GM18867 (cell line): Measurements from ENCODE around the gene HOXC5.
A peak's percentile ranks its signal among the peaks of the same experiment; 100 is the strongest.

ENCODE experiments used
- ATAC-seq: cut with Tn5 transposase; IDR thresholded peaks from one replicate; pipeline ENCODE4 v1.9.1; 2021; ENCODE audit warnings: mild to moderate bottlenecking, moderate library complexity; ENCODE audit not compliant: unreplicated experiment

HOXC5 gene

GRCh38 chr12:53995378-53996239 is 37.2 kb upstream of the HOXC5 start:
- ATAC-seq = no peak

GRCh38 chr12:53996240-53997203 is 36.3 kb upstream of the HOXC5 start:
- ATAC-seq = no peak

DNA sequence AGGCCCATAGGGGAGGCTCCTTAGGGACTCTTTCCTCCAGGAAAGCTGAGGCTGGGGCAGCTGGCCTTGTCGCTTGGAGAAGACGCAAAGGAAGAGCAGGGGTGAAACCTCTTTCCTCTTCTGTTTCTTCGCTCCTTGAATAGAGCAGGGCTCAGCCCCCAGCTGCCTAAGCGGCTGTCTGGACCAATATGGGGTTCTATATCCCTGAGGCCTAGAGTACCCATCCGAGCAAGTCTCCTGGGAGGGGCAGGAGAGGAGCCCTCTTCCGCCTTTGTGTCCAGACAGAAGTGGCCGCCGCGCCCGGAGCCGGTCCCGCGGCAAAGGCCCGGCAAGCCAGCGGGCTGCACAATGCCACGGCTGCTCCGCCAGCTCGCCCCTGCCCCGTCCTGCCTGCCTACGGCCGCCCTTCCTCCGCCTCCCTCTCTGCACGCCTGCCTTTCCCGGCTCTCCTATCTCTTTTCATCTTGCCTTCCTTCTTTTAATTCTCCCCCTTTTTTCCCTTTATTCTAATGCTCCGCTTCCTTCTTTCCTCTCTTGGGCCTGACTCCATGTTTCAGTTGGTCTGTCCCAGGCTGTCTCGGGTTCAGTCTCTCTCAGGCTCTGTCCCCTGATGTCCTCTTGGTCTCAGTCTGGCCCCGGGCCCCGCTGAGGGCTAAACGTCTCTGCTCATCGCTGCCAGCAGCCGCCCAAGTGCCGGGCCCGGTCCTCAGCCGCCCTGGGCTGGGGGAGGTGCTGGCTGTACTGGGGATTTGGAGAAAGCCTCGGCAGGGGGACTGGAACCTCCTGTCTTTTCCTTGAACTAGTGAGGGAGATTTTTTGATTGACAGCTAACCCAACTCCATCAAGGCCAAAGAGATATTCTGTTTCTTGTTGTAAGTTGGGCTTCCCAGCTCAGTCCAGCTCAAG is 35.4 kb upstream of the HOXC5 start:
- no peak for ATAC-seq

- no peak for ATAC-seq
Measured at GRCh38 chr12:53998110-53998899, 34.5 kb upstream of the HOXC5 start.

GRCh38 chr12:53998900-53999236 is 34.0 kb upstream of the HOXC5 start:
- ATAC-seq = no peak

DNA sequence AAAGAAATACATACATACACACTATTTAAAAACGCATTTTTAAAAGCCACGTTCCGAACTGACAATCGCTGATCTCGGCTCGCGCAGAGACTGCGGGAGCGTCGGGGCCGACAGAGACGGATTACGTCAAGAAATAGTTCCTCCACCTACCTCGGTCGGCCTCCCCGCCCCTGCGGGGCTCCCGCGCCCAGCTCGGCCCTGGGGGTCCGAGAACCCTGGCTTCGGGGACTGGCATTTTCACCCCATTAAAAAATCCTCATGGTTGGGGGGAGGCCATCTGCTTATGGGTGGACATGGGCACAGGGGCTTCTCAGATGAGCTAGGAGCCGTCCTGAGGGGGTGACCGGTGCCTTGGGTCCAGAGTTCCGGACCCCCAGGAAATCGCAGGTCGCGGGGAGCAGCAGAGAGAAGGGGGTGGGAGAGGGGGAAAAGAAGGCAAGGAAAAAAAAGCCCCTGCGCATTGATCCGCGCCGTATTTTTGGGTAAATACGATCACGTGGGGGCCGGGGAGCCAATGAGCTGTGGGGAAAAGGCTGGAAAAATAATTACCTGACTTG is 33.2 kb upstream of the HOXC5 start:
- no peak for ATAC-seq

- ATAC-seq = no peak
Measured at GRCh38 chr12:54000116-54001114, 32.4 kb upstream of the HOXC5 start, which contains the start of gene HOXC9. Gene HOXC9 (plus strand): TSS chr12:54000161. CDS start chr12:54000189, 28 bp downstream.

DNA sequence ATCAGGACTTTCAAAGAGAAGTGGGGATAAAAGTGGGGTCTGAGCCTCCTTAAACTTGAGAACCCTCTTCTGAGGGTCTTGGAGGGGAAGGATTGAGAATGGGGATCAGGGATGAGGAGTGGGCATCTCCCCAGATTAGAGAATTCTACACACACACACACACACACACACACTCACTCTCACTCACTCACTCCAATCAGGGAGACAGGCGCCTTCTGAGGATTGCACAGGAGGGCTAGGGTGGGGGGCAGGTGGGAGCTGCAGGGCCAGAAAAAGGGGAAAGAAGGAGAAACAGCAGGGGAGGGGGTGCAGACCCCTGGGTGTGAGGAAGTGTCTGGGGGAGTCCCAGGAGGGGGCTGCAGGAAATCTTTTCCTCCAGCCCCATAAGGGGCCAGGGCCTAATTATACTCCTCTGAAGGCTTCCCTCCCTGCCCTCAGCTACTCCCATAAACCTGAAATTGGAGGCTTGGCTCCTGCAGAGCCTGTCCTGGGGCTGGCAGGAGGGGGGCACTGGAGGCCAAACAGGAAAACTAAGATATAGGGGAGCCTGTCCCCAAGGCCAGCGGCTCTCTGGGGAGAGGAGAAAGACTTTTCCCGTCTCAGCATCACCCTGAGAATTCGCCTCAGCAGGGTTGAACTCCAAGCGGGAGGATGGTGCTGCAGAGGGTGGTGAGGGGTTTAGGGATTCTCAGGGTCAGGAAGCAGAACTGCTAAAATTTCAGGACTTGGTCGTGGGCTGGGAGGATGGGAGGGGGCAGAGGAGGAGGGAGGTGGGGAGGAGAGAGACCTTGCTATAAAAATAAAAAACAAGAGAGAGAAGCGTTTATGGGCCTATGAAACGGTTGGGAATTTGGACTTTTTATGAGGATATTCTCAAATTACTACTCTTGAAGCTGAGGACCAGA is 31.3 kb upstream of the HOXC5 start:
- ATAC-seq = no peak

GRCh38 chr12:54002278-54002914 is 30.5 kb upstream of the HOXC5 start:
- no peak for ATAC-seq

DNA sequence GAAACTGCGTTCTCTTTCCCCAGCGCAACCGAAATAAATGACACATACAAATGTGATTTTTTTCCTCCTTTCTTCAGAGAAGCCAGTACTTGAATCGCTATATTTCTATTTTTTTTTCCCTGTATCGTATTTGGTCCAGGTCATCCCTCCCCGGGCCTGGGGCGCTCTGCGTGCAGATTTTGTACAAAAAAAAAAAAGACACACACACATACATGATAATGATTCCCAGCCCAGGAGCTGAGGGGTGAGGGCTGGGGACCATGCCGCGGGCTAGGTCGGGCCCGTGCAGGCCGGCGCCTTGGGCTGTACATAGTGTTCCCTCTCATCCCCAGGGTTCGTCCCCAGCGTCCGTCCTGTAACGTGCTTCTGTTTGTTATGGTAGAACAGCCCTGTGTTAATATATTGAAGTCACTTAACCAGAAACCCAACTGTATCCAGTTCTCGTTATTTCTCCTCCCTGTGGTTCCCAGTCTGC is 29.9 kb upstream of the HOXC5 start:
- no peak for ATAC-seq

DNA sequence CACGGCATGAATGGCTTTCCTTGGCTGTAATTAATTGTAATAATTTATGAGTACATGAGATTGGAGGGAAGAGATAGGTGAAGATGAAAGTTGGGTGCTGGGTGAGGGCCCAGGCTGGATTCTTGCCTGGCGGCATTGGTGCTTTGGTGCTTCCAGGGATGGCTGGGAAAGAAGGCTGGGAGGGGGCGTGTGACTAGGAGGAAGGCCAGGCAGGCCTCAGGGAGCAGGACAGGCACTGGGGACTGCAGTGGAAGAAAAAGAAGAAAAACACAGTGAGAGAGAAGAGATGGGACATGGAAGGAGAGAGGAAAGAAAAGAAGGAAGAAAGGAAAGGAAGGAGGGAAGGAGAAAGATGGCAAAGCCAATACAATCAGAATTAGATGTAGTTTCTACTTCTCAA is 29.2 kb upstream of the HOXC5 start:
- no peak for ATAC-seq

DNA sequence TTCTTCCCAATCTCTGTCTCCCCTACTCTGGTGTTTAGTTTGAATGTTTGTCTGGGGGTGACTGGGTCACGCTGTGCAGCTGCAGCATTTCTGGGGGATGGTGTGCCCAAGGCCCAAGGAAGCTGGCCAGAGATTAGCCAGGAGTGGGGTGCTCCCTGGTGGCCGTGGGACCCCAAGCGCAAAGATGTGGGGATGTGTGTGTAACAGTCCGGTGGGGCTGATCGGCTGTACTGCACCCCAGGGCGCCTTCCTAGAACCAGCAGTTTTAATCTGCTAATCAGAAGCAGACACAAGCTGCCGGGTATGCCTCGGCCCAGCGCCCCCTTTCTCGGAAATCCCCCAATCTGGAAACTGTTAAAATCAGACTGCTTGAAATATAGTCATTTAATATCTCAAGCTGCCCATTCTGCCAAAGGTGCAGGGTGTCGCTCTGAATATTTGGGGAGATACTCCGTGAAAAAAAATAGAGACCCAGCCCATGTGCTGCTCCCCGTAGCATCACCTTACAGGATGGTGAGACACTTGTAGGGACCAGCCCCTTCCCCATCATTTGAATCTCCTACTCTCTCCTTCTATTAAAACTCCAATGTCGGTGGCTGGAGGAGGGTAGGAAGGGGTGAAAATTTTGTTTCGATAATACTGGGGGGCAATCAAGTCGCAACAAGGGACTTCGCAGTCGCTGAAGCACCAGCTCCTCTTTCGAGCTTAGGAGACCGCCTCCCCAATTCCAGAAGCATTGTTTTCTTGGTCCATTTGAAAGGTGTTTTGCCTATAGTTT is 28.6 kb upstream of the HOXC5 start:
- no peak for ATAC-seq

GRCh38 chr12:54004841-54005530 is 27.9 kb upstream of the HOXC5 start:
- no peak for ATAC-seq

GRCh38 chr12:54005531-54005852 is 27.4 kb upstream of the HOXC5 start:
- ATAC-seq = no peak

- peak; percentile 68 for ATAC-seq
Measured at GRCh38 chr12:54005853-54006558, 26.8 kb upstream of the HOXC5 start.
